ENCODE results near the gene CERS3. TPM values are rescaled to one million over a fixed set of nuclear protein-coding genes. Genes with fewer than 3 reads are reported as not detected.

The CERS3 gene
- polyA plus RNA-seq, 4 donors = 0.11 to 0.24 (median 0.24) TPM; not detected in 1

DNA sequence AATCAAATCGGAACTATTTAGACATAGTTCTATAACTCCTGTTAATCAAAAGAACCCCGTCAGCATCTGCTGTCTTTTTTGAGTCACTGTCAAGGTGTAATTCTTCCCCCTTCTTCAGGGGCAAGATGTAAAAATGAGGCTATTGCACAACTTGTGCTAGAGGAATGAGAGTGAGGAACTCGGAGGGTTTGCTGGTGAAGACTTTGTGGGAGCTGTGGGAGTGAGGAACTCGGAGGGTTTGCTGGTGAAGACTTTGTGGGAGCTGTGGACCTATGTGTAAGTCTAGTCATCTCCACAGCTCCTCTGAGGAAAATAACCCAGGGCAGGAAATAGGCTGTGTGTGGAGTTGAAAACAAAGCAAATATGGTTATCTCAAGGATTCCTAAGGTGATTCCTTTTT lies 2.5 kb upstream of the CERS3 start:
- no peak for DNase-seq (ENCODE audit: low read depth in 4 of 4, low spot score in 3 of 4)

DNA sequence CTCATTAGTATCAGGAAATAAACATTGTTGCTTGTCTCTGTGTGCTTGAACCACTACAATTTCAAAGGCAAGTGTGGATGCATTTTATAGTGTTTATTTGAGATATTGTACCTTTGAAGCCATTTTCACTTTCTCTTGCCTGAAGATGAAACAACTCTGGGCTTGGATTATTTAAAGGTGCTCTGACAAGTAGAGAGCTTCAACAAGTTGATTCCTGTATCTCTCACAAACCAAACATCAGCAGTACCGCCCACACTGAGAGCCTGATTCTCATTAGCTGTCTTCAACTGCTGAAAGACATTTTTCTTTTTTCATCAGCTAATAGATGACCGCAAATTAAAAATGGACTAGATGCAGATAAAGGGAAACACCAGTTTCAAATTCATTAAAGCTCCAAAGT lies 806 bp upstream of the CERS3 start:
- DNase-seq (ENCODE audit: low read depth in 4 of 4, low spot score in 3 of 4) = no peak

DNA sequence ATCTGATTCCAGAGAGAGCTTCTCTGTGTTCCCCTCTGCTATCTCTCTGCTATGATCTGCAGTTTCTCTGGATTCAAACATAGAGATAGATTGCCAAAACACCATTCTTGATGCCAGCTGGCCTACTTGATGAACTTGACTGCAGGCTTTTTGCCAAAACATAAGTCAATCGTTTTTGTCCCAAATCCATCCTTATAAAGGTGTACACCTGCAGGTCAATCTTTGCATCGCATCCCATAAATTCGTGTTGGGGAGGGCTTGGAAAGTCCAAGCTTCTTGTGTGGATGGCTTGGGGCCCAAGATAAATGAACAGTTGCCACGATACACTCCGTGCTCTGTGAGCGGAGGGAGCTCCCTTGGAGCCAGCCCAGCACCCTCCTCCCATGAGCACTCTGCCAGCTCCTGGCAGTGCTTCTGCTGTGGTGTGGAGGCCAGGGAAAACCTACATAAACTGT lies 2.7 kb downstream of the CERS3 start:
- DNase-seq (ENCODE audit: low read depth in 4 of 4, low spot score in 3 of 4) = no peak

DNA sequence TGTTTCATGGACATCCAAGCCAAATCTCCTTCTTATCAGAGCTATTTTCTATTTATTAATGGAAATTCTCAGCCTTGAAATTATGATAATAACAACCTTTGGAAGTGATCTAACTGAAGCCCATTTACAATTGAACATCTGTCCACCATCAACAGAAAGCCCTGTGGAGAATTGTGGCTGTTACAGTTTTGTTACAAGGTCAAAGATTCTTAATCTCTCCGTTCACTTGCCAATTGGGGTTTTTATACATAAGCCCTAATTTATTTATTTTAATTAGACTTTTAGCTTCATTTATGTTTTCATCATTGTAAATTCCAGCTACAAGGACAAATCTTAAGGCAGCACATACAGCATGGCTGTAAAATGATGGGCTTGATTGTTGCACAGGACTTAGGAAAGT lies 3.3 kb downstream of the CERS3 start:
- DNase-seq (ENCODE audit: low read depth in 4 of 4, low spot score in 3 of 4) = no peak

DNA sequence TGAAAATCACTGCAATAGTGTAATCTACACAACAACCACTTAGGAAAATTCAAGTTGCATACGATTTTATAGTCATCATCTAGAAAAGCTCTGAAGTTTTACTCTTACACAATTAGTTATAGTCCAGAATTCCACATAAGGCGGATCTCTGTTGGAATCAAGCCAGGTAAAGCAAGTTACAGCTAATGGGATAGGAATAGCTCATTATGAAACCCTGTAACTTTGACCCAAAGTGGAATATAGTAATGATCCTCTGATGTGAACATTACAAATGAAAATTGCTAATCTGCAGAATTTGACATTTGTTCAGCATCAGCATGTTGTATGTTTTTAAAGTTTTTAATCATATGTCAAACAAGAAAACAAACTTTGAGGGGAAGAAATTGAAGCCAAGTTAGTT lies 4.4 kb downstream of the CERS3 start:
- DNase-seq (ENCODE audit: low read depth in 4 of 4, low spot score in 3 of 4) = no peak

DNA sequence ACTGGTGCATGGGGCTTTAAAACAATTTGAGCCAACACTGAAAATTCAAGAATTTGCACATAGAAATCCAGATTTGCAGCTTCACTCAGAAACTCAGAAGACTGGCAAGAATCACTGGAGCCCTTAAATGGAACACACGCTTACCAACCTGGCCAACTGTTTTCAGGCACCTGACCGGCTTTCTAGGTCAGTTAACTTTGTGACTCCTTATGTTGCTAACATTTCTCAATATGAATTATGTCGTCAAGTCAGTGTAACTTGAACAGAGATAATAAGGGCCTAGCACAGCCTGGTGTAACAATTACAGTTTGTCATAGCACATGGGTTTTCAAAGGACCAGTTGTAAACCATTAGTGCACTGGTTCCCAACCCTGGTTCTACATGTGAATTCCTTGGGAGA lies 6.8 kb downstream of the CERS3 start:
- no peak for DNase-seq (ENCODE audit: low read depth in 4 of 4, low spot score in 3 of 4)

DNA sequence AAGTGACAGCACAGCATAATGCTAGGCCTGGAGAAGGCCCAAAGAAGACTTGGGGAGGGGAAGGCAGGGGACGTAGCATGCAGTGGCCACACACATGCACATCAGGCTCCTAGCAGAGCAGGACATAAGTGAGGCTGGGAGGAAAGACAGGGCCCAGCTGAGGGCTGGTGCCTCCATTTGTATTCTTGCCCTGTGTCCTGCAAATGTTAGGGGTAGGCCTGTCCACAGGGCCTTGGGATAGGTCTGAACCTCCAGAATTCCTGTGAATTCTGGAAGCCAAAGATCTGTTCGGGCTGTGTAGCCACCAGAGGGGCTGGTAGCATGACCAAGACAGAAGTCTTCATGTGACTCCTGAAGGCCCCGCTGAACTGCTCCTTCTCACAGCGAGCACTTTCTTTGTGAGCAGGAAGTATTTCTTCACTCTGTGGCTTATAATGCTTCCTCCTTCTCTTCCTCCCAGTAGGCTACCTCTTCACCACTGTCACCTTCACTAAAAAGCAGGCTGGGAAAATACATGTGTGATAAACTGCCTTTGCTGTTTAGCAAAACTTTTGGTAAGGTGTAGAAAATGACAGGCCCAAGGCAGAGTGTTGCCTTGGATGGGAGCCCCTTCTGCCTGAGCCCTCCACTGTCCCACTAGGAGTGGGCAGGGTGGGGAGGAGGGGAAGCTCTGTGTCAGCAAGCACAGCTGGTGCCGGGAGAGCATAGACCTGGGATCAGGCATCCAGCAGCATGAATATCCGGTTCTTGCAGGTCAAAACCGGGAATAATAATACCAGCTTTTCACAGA lies 8.4 kb downstream of the CERS3 start:
- no peak for DNase-seq (ENCODE audit: low read depth in 4 of 4, low spot score in 3 of 4)

DNA sequence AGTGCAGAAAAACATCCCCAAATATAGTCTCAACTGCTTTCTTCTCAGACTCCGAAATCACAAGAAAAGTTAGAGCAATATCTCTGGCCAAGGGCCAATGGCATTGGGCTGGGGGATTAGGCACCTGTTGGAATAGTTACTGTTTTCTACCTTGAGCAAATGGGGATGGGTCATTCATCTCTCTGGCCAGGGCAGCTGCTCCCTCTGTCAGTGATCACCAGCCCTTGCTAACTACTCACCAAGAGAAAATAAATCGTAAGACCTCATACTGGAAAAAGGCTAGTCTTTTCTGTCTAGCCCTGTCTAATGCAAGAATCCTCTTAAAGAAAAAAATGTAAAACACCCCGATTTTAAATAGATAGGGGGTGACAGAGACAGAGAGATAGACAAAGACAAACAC lies 10.9 kb downstream of the CERS3 start:
- DNase-seq (ENCODE audit: low read depth in 4 of 4, low spot score in 3 of 4) = no peak

DNA sequence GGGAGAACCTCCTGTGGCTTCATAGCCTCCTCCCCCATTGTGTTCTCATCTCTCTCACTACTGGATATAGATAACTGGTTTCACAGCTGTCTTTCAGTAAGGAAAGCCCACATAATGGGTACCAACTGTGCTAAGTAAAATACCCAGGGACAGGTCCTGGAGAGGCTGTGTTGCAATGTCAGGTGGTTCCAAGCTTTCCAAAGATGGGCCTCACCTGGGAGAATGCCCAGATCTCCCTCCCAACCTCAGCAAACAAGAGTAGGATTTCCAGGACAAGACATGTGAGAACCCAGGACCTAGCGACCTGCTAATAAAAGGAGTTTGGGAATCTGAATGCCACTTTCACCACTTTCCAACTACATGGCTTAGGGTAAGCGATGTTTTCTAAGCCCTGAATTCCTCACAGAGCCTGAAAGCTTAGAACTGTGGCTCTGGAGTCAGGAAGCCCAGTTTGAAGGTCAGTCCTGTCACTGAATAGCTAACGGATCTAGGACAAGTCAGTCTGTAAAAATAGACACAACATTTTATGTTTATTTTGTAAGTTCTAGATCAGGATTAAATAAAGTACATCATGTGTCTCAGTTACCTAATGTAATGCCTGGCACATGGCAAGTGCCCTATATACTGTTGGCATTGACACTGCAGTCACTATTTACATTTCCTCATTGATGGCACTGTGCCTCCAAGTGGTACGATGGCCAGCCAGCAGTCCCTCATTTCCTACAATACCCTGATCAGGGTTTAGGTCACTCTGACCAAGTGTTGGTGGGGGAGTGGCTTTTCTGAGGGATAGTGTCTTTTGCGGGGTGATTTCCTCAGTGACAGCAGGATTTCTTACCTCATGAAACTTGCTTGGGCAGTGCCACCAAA lies 11.9 kb downstream of the CERS3 start:
- DNase-seq (ENCODE audit: low read depth in 4 of 4, low spot score in 3 of 4) = no peak

DNA sequence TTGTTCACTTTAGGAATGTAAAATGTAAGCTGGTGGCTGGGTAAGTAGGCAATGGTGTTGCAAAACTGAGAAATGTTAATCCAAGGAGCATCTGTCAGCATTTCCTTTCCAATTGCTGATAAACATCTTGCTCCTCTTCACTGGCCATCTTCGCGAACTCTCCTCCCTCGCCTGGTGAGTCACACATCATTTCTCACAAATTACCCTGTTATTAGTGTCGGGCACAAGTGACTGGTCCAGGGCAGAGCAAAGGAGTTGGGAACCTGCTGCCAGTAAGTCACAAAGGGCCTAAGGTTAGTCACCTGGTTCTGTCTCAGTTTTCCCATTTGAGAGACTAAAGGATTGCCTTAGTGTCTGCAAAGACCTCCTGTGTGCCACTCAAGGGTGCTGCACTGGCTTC lies 13.0 kb downstream of the CERS3 start:
- no peak for DNase-seq (ENCODE audit: low read depth in 4 of 4, low spot score in 3 of 4)

DNA sequence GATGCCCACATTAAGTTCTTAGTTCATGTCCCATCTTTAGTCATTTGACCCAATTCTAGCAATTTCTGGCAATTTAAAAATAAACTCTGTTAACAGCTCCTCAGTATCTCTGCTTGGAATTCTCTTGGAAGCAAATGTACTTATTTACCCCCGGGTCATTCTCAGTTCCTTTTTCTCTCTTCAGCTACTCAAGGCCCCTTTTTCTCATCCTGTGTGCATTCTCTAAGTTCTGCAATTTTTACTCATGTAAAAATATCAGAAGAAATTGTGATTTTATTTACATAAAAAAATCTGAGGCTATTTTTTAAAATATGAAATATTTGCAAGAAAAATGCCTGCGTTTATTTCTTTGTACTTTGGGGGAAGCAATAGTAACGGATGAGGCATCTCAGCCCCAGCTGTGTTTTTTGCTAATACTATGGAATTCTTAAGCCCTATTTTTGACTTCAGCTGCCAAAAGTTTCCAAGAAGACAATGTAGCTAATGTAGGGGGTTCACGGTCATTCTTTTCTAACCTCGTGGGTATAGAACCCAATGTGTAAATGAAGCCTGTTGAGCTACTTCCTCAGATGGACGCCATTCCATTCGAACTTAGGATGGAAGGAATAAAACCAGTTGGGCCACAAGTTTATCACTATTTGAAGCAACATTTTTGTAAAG lies 20.0 kb downstream of the CERS3 start:
- DNase-seq (ENCODE audit: low read depth in 4 of 4, low spot score in 3 of 4) = no peak

DNA sequence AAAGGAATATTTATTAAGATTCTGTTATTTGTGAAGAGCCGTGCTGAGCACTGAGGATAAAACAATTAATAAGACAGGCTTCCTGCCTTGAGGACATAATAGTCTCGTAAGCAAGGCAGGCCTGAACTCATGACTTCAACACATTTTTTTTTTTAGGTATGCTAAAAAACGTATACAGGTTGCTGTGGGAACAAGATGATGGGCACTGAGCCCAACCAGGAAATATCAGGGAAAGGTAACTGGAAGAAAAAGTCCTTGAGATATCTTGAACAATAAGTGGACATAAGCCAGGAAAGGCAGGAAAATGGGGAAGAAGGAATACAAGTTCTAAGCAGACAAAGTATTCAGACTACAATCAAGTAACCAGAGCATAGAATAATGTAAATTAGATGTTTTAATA lies 26.1 kb downstream of the CERS3 start:
- DNase-seq (ENCODE audit: low read depth in 4 of 4, low spot score in 3 of 4) = no peak

DNA sequence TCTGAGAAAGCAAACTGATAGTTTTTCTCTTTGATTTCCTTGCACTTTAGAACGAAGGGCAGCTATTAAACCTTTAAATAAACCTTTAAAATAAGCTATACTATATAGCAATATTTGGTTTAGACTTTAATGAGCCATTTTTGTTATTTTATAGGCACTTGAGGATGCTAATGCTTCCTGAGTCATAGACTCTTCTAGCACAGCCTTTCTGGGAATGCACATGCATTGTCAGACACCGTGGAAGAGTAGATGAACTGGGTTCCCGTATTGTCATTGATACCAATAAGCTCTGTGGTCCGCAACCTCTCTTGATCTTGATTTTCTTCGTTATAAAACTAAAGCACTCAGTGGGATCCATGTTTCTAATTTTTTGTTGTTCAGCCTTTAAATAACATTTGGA lies 27.6 kb downstream of the CERS3 start:
- DNase-seq (ENCODE audit: low read depth in 4 of 4, low spot score in 3 of 4) = no peak

DNA sequence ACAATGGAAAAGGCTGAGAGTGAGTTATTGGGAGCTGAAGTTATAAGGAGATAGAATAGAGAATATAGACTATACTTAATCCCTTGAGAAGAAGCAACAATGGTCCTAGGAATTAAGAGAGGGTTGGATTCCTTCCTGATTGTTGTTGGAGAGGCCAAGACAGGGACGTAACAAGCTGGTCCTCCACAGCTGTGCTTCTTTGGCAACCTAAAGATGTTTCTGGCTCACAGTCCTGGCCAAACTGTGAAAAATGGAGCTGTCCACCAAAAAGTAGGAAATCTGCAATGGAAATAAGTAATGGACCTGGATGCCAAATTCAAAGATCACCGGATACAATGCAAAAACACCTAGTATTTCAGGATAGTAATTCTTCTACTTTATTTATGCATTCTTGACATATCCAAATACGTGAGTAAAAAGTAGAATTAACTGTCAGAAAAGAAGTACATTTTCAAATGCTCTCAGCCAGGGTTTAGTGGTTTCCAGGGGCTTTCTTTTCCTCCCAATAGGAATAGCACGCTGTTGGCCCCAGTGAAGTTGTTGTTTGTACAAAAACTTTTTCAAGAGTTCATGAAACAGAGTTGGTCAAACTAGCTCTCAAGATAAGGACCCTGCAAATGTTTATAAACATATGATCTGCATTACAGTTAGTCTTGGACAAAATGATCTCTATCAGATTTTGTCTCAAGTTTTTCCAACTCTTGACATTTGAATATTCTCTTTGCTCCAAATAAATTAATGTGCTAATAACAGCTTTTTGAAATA lies 28.3 kb downstream of the CERS3 start:
- no peak for DNase-seq (ENCODE audit: low read depth in 4 of 4, low spot score in 3 of 4)

DNA sequence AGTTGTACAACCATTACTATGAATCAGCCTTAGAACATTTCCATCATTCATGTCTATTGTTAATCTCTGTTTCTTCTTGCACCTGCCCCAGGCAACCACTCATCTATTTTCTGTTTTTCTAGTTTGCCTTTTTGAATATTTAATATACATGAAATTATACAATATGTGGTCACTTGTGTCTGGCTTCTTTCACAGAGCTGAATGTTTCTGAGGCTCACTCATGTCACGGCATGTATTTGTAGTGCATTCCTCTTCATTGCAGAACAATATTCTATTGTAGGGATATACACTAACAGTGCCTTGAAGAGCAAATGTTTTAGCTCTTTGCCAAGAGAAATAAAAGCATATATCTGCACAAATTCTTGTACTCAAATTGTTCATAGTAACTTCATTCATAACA lies 32.9 kb downstream of the CERS3 start:
- DNase-seq (ENCODE audit: low read depth in 4 of 4, low spot score in 3 of 4) = no peak

DNA sequence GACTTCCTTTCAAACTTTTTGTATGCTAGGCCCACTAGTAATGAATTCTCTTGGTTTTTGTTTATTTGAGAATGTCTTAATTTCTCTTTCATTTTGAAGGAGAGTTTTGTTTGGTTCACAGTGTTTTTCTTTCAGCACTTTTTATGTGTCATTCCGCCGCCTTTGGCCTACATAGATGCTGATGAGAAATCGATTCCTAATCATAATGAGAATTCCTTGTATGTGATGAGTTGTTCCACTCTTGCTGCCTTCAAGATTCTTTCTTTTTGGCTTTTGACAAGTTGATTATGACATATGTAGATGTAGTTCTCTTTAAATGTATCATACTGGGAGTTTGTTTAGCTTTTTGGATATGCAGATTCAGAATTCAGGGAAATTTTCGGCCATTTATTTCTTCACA lies 35.5 kb downstream of the CERS3 start:
- no peak for DNase-seq (ENCODE audit: low read depth in 4 of 4, low spot score in 3 of 4)

DNA sequence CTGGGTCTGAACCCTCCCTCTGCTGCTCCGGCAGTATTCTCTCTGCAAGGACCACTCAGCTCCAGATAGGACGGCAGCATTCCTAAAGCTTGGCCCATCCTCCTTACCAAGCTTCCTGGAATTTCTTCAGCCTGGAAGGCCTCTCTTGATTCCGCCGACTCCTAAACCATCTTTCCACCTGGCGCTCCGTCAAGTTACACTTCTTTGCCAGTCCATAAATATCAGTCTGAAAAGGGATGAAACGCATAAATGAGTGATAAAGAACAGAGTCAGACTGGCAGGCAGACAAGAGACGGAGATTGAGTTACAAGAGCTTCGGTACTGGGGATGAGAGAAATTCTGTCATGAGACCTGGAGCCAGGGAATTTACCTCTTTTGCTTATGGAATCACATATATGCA lies 44.3 kb downstream of the CERS3 start:
- no peak for DNase-seq (ENCODE audit: low read depth in 4 of 4, low spot score in 3 of 4)

DNA sequence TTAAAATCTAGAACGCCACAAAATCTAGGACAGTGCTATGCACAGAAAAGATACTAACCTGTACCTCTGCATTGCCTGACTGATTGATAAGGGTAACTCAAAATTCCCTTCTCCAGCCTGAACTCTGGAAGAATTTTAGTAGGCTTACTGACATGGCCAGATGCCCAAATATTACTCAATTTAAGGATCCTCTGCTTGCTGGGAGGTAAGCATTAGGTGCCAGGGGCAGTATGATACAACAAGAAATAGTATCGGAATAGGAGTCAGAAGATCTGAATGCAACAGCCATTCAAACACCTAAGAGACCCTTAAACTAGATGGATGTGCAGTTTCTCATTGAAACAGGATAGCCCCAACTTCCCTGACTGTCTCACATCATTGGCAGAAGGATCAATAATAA lies 45.4 kb downstream of the CERS3 start:
- DNase-seq (ENCODE audit: low read depth in 4 of 4, low spot score in 3 of 4) = no peak

DNA sequence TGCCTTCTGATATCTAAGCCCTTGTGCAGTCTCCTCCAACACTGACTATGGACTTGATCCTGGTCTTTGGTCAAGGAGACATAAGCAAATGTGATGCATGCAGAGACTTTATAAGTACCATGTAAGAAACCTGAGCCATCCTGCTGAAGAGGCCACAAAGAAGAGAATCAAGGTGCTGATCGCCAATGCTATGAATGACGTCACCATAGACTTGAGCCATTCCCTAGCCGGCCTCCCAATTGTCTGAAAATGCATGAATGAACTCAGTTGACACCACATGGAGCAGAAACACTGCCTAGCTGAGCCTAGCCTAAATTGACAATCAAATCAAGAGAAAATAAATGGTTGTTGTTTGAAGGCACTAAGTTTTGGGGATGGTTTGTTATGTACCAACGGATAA lies 51.9 kb downstream of the CERS3 start:
- no peak for DNase-seq (ENCODE audit: low read depth in 4 of 4, low spot score in 3 of 4)

DNA sequence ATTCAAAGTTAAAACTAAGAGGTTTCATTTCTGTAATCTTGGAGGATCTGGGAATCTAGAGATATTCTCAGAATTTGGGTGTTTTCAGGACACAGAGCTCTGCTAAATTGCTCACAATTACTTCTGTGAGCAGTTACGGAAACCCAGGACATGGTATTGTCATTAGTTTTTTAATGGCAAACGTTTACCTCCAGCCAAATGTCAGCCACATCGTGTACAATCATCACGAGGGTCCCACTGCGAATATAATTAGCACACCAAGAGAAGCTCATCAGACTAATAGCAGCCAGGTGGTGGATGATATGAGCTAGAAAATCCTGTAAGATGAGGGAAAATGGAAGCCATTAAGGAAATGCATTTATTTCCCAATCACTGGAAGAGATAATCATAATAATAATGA lies 56.0 kb downstream of the CERS3 start:
- no peak for DNase-seq (ENCODE audit: low read depth in 4 of 4, low spot score in 3 of 4)

DNA sequence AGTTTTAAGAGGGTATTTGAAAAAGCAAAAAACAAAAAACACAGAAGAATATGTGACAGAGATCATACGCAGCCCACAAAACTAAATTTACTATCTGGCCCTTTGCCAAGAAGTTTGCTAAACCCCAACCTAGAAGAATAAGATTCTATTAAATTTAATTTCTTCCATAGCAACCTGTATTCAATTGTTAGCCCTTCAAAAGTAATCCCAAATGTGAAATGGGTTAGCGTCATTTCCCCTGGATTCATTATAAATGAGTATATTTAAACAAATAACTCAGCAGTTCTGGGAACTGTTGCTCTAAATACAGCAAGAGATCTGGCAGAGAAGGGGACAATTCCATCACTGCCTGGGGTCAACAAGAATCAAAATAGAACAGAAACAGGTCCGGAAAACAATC lies 56.8 kb downstream of the CERS3 start:
- DNase-seq (ENCODE audit: low read depth in 4 of 4, low spot score in 3 of 4) = no peak

Measured in left renal pelvis (tissue), 4 donors.